HG03558 (cell line): ENCODE results near the gene IGF2BP3.
"Not testable (repeated sequence)": the region's sequence is repeated elsewhere in the genome, so short reads cannot be mapped to it uniquely, and the experiment has no call there.

Experiments
- ATAC-seq: cut with Tn5 transposase; IDR thresholded peaks from one replicate; pipeline ENCODE4 v1.9.1; 2021; ENCODE audit warnings: moderate number of reproducible peaks; ENCODE audit not compliant: unreplicated experiment; ENCODE audit errors: extremely low read depth

IGF2BP3 gene

DNA sequence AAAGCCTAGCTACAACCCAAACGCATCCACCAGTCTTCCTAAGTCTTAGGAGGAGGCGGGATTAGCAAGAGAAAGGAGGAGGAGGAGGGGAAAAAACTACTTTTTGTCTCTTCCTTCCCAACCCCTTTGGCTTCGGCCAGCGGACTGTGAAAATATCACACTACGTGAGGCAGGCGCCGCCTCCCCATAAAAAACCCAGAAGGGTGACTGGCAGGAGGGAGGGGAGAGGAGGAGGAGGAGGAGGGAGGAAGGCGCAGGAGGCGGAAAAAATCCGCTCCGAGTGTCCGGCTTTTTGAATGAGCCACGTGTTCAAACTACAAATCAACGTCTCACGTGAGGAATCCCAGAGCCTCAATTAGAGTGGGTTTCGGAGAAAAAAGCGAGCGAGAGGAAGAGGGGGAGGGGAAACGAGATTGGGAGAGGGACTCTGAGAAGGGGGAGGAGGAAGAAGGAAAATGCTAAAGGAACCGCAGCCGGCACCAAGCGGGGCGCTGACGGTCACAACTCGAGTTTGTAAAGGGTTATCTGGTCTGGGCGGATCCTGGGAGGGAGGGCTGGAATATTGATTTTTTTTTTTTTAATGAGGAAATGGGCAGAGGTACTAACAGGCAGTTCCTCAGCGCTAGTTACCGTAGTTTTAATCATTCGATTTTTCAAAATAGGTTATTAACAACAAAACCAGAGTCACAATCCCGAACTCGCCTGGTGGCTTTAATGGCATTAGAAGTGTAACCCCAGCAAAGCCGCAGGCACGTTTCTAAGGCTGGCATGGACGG lies at the start of gene IGF2BP3:
TSS of gene IGF2BP3 (minus strand) at position 162 of the 776 bp plus-strand sequence. CDS start 381 bp downstream, outside the sequence.
- ATAC-seq: no peak

DNA sequence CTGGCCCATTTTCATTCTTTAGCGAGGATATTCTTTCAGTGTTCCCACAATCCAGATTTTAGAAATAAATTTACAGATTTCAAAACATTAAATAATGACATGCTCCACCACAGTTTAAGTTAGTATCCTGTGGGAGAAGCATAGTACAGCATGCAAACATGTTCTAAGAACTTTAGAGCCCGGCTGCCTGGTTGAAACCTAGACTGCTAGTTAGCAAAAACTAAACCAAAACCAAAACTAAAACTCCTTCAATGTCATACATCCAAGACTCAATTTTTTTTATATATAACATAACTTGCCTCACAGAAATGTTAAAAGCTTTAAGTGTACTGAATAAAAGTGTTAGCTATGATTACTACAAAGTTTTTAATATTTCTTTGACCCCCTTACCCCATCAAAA lies 44.5 kb upstream of the IGF2BP3 start:
- ATAC-seq: no peak

DNA sequence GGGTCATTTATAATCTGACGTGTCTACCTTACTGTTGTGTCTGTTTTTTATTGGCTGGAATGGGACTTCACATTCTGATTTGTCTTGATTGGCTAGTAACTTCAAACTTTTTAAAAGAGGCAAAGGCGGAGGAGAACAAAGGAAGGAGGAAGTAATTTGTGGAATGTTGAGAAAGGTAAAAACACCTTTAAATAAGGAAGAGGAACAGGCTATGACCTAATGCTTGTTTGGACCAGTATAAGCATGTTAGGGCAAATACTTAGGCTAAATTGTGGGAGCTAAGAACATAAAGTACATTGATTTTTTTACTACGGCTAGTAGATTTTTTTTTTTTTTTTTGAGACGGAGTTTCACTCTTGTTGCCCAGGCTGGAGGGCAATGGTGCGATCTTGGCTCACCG lies 43.5 kb upstream of the IGF2BP3 start:
- ATAC-seq: not testable (repeated sequence)

DNA sequence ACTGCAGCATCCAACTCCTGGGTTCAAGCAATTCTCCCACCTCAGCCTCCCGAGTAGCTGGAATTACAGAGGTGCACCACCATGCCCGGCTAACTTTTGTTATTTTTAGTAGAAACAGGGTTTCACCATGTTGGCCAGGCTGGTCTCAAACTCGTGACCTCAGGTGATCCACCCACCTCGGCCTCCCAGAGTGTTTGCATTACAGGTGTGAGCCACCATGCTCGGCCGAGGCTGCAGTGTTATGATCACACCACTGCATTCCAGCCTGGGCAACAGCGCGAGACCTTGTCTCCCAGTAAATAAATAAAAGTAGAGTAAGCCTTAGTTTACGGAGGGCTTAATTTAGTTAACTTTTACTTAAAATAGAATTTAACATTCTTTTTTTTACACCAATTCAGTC lies 23.7 kb upstream of the IGF2BP3 start:
- ATAC-seq: no peak

DNA sequence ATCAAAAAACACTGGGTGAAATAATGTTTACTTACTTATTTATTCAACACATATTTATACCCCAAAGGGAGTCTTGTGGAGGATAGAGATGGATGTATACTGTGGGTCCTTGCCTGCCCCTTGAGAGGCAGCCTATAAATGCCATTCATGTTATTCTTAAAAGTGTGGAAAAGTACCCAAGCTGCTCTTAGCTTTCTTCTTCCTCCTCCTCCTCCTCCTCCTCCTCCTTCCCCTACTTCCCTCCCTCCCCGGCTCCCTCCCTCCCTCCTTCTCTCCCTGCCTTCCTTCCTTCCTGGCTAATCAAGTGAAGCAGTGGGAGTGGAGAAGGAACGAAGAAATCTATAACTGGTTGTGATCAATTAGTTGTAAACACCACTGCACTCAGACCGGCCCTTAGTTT lies 21.2 kb upstream of the IGF2BP3 start:
- ATAC-seq: no peak

DNA sequence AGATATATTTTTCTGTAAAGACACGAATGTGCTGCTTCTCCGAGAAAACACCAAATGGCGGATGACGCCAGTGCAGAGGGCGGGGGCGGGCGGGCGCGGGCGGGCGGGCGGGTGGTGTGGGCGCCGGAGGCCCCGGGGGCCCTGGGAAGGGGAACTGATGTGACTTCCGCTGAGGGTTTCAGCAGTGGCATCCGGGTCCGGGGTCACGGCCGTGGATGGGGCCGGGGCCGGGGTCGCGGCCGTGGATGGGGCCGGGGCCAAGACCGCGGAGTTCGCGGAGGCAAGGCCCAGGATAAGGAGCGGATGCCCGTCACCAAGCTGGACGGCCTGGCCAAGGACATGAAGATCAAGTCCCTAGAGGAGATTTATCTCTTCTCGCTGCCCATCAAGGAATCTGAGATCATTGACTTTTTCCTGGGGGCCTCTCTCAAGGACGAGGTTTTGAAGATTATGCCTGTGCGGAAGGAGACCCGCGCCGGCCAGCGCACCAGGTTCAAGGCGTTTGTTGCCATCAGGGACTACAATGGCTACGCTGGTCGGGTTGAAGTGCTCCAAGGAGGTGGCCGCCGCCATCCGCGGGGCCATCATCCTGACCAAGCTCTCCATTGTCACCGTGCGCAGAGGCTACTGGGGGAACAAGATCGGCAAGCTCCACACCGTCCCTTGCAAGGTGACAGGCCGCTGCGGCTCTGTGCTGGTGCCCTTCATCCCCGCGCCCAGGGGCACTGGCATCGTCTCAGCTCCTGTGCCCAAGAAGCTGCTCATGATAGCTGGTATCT lies 20.3 kb upstream of the IGF2BP3 start:
- ATAC-seq: no peak

DNA sequence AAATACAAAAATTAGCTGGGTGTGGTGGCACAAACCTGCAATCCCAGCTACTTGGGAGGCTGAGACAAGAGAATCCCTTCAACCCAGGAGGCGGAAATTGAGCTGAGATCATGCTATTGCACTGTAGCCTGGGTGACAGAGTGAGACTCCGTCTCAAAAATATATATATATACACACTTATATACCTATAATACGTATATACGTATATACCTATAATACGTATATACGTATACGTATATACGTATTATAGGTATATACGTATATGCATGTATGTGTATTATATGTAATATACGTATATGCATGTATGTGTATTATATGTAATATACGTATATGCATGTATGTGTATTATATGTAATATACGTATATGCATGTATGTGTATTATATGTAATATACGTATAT lies 18.4 kb upstream of the IGF2BP3 start:
- not testable (repeated sequence) for ATAC-seq

DNA sequence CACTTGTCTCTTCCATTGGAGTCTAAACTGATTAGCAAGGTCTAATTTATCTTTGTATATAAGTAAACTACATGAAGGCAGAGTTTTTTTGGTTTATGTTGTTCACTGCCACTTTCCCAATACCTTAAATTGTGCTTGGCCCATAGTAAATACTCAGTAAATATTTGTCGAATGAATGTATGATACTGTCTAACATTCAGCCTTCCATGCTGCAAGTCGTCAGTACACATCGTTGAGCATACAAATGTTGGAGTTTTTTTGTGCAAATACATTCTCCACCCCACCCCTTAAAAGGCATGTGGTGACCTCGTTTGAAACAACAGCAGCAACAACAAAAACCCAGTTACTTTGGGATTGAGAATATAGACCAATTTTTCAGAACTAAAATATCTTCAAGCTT lies 17.4 kb upstream of the IGF2BP3 start:
- ATAC-seq: no peak

DNA sequence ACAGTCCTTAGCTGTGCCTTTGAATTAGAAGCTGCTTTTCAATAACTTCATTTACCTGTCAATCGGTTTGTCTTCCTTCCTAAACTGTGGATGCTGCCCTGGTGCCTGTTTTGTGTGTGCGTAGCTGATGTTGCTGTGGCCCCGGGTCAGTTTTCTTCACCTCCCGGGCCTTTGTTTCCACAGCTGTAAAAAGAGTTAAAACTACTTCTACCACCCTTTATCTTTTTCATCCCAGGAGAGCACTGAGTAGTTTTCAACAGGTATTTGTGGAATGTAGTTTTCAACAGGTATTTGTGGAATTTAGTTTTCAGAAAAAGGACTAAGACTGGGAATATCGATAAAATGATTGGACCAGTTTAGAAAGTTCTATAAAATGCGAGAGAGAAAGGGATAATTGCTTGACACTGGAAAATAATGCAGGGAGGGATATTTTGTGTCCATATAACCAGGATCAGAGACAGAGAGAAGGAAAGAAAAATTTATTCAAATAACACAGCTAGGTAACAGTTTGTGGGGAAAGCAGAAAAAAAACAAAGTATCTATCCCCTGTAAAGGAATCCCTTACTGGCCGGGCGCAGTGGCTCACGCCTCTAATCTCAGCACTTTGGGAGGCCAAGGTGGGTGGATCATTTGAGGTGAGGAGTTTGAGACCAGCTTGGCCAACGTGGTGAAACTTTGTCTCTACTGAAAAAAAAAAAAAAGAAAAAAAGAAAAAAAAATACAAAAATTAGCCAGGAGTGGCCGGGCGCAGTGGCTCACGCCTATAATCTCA lies 15.9 kb upstream of the IGF2BP3 start:
- no peak for ATAC-seq

DNA sequence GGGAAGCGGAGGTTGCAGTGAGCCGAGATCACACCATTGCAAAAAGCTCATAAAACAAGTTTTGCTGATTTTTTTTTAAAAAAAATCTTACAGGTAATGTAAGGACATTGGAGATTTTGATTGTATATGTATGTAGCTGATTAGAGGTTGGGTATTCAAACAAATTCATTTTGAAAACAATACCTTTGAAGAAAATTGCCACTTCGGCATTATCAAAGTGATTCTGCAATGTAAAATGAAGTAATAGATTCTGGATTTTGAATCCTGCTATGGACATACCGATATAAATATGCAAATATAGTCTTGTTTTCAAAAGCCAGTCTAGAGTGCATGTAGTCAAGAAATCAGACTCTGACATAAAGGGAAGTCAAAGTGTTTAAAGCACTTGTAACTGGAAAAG lies 12.4 kb upstream of the IGF2BP3 start:
- ATAC-seq: no peak

DNA sequence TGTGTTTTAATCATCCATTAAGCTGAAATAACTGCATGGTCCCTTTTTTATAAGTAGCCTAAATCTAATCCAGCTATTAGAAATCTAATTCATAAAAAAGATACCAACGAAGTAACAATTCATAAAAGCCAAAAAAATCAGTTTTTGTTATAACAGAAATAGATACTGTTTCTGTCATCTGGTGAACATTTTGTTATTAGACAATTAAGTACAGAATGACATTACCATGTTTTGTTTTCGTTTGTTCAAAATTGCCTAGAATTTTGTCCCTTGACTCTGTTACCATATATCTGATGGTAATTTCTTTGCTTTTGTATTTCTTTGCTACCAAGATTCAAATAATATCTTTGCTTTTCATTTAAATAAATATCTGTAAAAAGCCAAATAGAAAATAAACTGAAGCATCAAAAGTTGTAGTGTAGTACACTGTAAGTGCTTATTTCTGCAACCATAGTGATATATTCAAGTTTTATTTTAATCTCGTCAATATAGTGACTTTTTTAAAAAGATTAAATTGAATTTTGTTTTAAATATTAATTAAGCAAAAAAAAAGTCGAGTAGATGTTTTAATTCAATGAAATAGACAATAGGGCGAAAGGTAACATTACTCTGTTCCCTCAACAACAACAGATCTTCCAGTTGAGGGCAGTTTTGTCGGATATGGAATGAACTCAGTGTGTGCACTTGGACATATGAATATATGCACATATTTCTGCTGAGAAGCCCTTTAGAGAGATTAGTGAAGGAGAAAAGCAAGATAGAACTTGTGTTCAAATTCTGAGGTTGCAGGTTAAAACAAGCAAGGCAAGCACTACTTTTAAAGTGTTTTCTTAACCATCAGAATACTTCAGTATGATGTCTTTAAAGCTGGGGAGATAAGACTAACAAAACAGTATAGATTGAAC lies 7.9 kb upstream of the IGF2BP3 start:
- no peak for ATAC-seq

DNA sequence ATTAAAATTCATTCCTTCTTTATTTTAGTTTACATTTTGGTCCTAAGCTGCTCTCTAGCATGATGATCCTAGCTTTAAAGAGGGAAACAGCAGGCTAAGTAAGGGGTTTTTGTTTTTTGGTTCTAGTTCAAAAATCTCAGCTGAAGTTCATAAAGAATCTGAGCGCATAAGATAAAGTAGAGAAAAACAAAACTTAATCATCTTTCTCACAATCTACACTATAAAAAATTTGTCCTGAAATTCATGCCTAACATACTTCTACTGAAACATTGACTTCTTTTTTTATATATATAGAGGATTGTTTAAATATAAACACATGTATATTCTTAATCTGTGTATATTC lies 6.8 kb upstream of the IGF2BP3 start:
- ATAC-seq: no peak

DNA sequence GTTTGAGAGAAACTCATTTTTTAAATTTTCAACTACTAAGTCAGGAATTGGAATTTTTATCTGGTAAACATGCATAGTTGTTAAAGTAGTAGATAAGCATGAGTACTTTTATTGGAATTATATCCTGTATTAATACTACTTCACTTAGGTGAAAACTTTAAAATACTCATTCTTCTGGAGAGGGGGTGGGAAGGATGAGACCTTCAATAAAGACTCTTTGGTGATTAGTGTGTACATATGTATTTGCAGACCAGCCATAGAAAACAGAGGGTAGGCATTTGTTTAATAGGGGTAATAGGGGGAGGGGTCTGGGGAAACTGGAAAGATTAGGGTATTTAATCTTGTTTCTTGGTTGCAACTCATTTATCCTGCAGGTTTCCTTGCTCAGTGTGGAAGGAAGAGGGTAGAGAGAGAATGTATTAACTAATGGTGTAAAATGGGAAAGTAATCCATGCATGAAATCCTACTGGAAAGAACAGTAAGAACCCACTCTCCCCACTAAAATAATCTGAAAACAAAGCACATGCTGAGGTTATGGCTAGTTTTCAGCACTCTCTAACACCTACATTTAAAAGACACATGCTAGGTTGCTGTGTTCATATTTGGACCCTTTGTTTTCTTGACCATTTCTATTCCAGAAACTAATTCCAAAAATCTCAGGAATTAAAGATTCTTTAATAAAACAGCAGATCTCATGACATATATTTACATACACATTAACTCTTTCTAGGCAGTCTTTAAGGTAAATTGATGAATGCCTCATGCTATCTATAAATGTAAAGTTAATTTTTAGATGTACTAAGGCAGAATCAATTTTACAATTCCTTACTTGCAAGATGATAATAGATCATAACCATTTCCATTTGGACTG lies 6.2 kb upstream of the IGF2BP3 start:
- no peak for ATAC-seq

DNA sequence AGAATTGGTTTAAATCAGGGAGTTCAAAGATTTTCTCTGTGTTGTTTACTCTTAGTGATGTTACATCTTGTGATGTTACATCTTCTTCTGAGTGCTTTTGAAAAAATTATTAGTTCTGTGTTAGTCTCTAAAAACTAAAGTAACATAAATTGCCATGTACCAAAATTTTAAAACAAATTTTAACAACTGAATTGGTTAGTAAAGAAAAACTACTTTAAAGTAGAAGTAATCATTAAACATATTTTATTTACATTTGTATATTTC lies 5.2 kb upstream of the IGF2BP3 start:
- ATAC-seq: no peak

DNA sequence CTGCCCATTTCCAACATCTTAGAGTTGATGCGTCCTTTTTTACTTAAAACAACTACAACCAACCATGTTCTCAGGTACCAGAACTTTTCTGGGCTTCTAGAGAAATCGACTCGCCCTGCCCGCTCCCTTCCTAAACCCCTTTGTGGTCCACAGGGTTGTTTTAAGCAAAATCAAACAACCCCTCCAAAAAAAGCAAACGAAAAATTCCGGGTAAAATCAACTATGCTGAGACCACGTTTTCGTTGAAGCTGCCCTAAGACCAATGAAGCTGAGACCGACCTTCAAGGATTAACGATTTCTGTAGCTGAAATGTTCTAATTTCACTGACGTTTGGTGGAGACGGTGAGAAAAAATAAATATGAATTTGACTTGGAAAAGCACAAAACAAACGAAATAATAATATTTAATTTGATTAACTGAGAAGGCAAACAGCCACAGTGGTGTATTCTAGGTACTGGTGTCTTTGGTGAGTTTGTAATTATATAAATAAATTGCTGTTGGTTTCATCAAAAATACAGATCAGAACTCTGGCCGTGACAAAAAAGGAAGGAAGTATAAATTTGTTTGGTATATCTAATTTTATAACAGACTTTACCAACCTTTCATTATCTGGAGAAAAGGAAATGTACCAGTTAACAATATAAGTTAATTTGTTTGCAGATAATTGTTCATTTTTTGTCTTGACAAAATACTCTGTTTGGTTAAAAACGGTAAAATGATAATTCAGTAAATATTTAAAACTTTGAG lies 4.7 kb upstream of the IGF2BP3 start:
- no peak for ATAC-seq

DNA sequence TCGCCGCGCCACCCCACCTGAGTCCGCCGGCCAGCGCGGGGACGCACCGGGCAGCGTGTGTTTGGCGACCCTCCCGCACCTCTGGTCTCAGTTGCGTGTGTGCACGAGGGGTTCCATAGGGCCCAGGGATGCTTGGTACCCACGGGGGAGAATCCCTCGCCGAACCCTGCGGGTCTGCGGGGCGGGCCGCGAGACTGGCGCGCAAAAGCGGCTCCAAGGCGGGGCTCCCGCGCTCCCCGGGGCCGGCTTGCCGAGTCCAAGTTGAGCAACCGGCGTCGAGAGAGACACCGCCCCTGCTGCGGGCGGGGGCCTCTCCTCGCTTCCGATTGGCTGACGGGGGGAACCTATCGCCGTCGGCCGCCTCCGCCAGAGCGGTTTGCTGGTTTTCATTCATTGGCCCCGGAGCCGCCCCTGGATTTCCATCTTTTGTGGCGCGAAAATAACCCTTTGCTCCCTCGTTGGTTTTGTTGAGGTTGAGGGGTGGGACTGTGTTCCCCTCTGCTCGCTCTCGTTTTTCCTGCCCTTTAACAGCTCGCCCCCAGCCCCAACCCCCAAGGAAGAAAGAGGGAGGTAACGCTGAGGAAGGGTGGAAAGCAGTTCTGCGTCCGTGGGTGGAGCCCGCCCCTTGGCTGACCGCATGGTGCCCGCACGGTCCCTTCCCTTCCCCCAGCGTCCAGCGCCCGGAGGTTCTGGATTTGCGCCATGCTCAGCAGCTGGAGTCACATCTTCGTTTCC lies 4.0 kb upstream of the IGF2BP3 start:
- peak; percentile 38 for ATAC-seq

DNA sequence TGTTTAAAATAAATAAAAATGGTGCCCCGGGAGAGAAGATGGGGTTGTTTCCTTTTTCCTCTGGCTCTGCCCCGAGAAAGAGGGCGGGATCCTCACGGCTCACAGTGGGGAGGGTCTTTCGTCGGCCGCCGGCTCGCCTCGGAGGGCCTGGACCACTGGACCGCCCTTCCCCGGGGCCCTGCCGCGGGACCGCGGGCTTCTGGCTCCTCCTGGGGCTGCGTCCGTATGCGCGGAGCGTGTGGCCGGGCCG lies 3.5 kb upstream of the IGF2BP3 start:
- ATAC-seq: no peak
